ENCODE results near the gene ANTXR1. TPM values are rescaled to one million over a fixed set of nuclear protein-coding genes. Genes with fewer than 3 reads are reported as not detected.

Gene ANTXR1
- total and polyA plus RNA-seq, 4 experiments from 2014 or later, result 0.58 TPM; not detected in 3

DNA sequence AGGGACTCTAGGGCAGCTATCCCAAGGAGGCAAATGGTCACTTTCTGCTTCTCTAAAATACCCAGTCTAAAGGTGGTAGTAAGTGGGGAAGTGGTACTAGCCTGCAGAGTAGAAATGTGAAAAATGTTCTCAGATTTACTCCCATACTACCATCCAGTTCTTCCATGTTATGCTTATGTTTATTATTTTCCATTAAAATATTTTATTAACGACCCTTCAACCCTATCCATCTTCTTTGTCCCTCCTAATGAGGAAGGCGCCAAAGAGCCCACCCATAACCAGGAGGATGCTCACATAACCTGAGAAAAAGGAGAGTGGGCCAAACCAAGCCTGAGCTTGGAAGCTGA, 153.5 kb downstream of the ANTXR1 start:
- Mint-ChIP-seq H3K4me1 (no peaks in the 10 kb centered on the region), H3K4me3 (no peak overlapping the region), H3K27ac (no peak overlapping the region), H3K9me3 (no peaks in the 10 kb centered on the region), H3K36me3 (no peaks in the 10 kb centered on the region), H3K27me3 (peaks cover 20 to 30% of the 10 kb centered on the region in 2 donors)
- Histone ChIP-seq H3K9me3 (ENCODE audit: control insufficient read depth in 1 of 2, low read length in 2 of 2) (no peaks in the 10 kb centered on the region), H3K27me3 (ENCODE audit: insufficient read depth, low read length) (peaks cover 5% of the 10 kb centered on the region), H3K27ac (ENCODE audit: low read depth, low read length) (no peak overlapping the region), H3K36me3 (ENCODE audit: insufficient read depth, low read length) (no peaks in the 10 kb centered on the region), H3K4me1 (ENCODE audit: insufficient read depth, low read length) (no peaks in the 10 kb centered on the region), H3K4me3 (ENCODE audit: low read length in 2 of 2) (no peak overlapping the region)
- DNase-seq, result no peak
- POLR2A ChIA-PET (ENCODE audit: partially characterized antibody), result no interaction called here
- intact Hi-C loops (cut with micrococcal nuclease), result no loop called here
- CTCF ChIA-PET (ENCODE audit: partially characterized antibody), result no interaction called here

DNA sequence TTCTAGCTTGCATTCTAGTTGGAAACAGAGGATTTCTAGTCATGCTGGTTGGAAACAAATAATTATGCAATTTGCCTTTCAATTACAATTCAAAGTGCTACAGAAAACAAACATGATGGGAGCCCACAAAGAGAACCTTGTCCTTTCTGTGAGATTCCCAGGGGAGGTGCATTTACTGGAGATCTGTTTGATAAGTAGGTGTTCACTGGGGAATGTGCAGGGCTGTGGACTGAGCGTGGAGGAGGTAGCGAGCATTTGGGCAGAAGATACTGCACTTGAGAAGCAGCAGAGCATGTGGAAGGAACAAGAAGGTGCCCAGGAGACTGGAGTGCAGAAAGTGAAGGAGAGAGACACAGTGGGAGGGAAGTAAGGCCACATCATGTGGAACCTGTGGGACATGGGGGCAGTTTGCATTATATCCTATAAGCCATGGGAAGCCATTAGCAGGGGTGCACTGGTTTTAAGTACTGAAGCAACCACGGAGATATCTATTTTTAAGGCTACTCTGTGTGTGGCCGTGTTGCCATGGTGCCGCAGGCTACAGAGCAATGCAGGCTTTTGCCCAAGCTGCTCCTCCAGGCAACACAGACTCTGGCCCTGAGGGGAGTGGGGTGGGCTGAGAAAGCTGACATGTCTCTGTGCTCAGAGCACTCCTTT, 154.0 kb downstream of the ANTXR1 start:
- peaks cover 21 to 30% of the 10 kb centered on the region in 2 donors for H3K27me3 Mint-ChIP-seq

DNA sequence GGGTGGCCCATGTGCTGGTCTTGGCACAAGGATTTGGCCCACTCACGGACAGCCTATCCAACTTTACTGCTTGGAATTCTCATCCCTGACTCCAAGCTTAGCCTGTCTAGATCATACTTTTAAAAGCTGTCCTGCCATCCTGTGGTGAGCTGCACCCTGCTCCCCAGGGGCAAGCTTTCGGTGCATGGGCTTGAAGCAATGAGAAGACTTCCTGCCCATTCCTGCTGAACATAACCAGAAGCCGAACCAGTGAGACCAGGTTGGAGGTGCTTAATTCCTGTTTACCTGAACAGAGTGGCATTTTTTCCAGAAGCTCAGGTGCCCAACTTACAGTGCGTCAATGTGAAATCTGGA, 154.5 kb downstream of the ANTXR1 start:
- Mint-ChIP-seq H3K27ac (no peak overlapping the region), H3K4me1 (no peaks in the 10 kb centered on the region), H3K36me3 (no peaks in the 10 kb centered on the region), H3K27me3 (peaks cover 23 to 30% of the 10 kb centered on the region in 2 donors), H3K4me3 (no peak overlapping the region), H3K9me3 (no peaks in the 10 kb centered on the region)
- no peaks in the 10 kb centered on the region for H3K9me3 ChIP-seq (ENCODE audit: control insufficient read depth in 1 of 2, low read length in 2 of 2)
- no peak overlapping the region for H3K4me3 ChIP-seq (ENCODE audit: low read length in 2 of 2)
- peaks cover 5% of the 10 kb centered on the region for H3K27me3 ChIP-seq (ENCODE audit: insufficient read depth, low read length)
- H3K4me1 ChIP-seq (ENCODE audit: insufficient read depth, low read length), result no peaks in the 10 kb centered on the region
- ChIA-PET POLR2A (ENCODE audit: partially characterized antibody) (no interaction called here), CTCF (ENCODE audit: partially characterized antibody) (no interaction called here)
- no peak for DNase-seq
- no peaks in the 10 kb centered on the region for H3K36me3 ChIP-seq (ENCODE audit: insufficient read depth, low read length)
- H3K27ac ChIP-seq (ENCODE audit: low read depth, low read length), result no peak overlapping the region
- intact Hi-C loops (cut with micrococcal nuclease), result no loop called here

More for the DNA sequence above, 154.0 kb downstream of the ANTXR1 start:
- CTCF ChIA-PET (ENCODE audit: partially characterized antibody), result no interaction called here
- no peak overlapping the region for H3K27ac Mint-ChIP-seq
- POLR2A ChIA-PET (ENCODE audit: partially characterized antibody), result no interaction called here
- H3K27ac ChIP-seq (ENCODE audit: low read depth, low read length), result no peak overlapping the region
- H3K36me3 ChIP-seq (ENCODE audit: insufficient read depth, low read length), result no peaks in the 10 kb centered on the region
- H3K9me3 ChIP-seq (ENCODE audit: control insufficient read depth in 1 of 2, low read length in 2 of 2), result no peaks in the 10 kb centered on the region
- H3K36me3 Mint-ChIP-seq, result no peaks in the 10 kb centered on the region
- peaks cover 5% of the 10 kb centered on the region for H3K27me3 ChIP-seq (ENCODE audit: insufficient read depth, low read length)
- no peaks in the 10 kb centered on the region for H3K4me1 Mint-ChIP-seq
- H3K4me1 ChIP-seq (ENCODE audit: insufficient read depth, low read length), result no peaks in the 10 kb centered on the region
- no peak overlapping the region for H3K4me3 Mint-ChIP-seq
- DNase-seq, result no peak
- intact Hi-C loops (cut with micrococcal nuclease), result no loop called here
- no peak overlapping the region for H3K4me3 ChIP-seq (ENCODE audit: low read length in 2 of 2)
- H3K9me3 Mint-ChIP-seq, result no peaks in the 10 kb centered on the region

DNA sequence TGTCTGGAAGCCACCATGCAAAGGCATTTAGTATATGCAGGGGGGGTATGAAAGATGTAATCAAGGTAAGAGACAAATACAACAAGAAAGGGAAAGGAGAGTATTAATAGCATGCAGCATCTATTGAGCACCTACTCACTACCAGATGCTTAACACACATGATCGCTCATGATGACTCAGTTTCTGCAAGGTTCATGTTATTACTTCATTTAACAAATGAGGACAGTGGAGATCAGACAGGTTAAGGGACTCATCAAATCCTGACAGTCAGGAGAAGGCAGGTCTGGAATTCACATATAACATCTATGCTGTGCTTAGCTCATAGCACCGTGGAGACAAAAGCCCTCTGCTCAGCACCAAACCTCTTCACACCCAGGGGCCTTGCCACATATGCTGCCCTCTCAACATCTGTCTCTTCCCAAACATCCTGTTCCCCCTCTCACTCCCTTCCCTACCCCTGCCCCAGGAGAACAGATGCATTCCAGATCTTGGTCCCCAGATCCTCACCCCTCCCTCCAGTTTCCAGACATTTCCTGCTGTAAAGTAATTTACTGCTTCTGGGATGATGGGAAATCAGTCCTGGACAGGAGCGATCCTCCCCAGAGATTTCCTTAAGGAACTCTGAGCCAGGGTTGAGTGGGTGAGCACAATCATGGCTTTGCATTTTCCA, 155.3 kb downstream of the ANTXR1 start:
- H3K4me3 Mint-ChIP-seq, result no peak overlapping the region
- H3K27ac ChIP-seq (ENCODE audit: low read depth, low read length), result no peak overlapping the region
- H3K36me3 Mint-ChIP-seq, result no peaks in the 10 kb centered on the region
- no peak for DNase-seq
- peaks cover 5% of the 10 kb centered on the region for H3K27me3 ChIP-seq (ENCODE audit: insufficient read depth, low read length)
- ChIA-PET POLR2A (ENCODE audit: partially characterized antibody) (no interaction called here), CTCF (ENCODE audit: partially characterized antibody) (no interaction called here)
- H3K4me1 Mint-ChIP-seq, result no peaks in the 10 kb centered on the region
- H3K9me3 Mint-ChIP-seq, result no peaks in the 10 kb centered on the region
- H3K4me3 ChIP-seq (ENCODE audit: low read length in 2 of 2), result no peak overlapping the region
- no peaks in the 10 kb centered on the region for H3K9me3 ChIP-seq (ENCODE audit: control insufficient read depth in 1 of 2, low read length in 2 of 2)
- H3K27ac Mint-ChIP-seq, result no peak overlapping the region
- peaks cover 24 to 29% of the 10 kb centered on the region in 2 donors for H3K27me3 Mint-ChIP-seq
- H3K4me1 ChIP-seq (ENCODE audit: insufficient read depth, low read length), result no peaks in the 10 kb centered on the region
- intact Hi-C loops (cut with micrococcal nuclease), result no loop called here
- no peaks in the 10 kb centered on the region for H3K36me3 ChIP-seq (ENCODE audit: insufficient read depth, low read length)

DNA sequence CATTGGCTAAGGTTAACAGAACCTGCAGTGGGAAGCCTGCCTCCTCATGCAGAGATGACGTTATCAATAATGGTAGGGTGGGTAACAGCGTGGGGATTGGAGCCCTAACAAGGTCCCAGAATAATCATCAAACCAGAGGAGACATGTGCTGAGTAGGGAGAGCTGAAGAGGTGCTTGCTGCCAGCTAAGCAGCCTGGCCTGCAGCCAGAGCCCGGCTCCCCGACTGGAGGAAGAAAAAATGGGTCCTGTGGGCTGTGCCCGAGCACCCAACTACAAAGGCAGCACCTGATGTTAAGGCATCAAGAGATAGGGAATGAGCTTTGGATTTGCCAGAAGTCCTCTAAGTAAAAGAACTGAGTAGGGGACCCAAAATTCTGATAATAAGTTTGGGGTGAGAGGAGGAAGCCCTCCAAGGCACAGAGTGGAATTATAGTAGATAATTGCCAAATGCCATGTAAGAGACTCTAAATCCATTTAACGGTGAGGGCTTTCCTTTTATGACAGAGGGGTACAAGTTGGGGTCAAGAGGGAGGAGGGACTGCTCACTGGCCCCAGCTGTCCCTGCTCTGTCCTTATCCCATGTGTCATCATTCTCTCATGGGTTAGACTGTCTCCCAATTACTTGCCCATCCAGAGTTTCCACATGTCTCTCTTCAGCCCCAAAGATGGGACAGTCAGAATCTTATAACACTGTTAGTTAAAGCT, 156.1 kb downstream of the ANTXR1 start:
- Histone ChIP-seq H3K27ac (ENCODE audit: low read depth, low read length) (no peak overlapping the region), H3K4me1 (ENCODE audit: insufficient read depth, low read length) (no peaks in the 10 kb centered on the region), H3K4me3 (ENCODE audit: low read length in 2 of 2) (no peak overlapping the region), H3K36me3 (ENCODE audit: insufficient read depth, low read length) (no peaks in the 10 kb centered on the region), H3K27me3 (ENCODE audit: insufficient read depth, low read length) (peaks cover 5% of the 10 kb centered on the region), H3K9me3 (ENCODE audit: control insufficient read depth in 1 of 2, low read length in 2 of 2) (no peaks in the 10 kb centered on the region)
- no peak overlapping the region for H3K27ac Mint-ChIP-seq
- no peaks in the 10 kb centered on the region for H3K9me3 Mint-ChIP-seq
- H3K36me3 Mint-ChIP-seq, result no peaks in the 10 kb centered on the region
- ChIA-PET CTCF (ENCODE audit: partially characterized antibody) (no interaction called here), POLR2A (ENCODE audit: partially characterized antibody) (no interaction called here)
- no peaks in the 10 kb centered on the region for H3K4me1 Mint-ChIP-seq
- intact Hi-C loops (cut with micrococcal nuclease), result no loop called here
- DNase-seq, result no peak
- H3K27me3 Mint-ChIP-seq, result peaks cover 21 to 24% of the 10 kb centered on the region in 2 donors
- H3K4me3 Mint-ChIP-seq, result no peak overlapping the region

DNA sequence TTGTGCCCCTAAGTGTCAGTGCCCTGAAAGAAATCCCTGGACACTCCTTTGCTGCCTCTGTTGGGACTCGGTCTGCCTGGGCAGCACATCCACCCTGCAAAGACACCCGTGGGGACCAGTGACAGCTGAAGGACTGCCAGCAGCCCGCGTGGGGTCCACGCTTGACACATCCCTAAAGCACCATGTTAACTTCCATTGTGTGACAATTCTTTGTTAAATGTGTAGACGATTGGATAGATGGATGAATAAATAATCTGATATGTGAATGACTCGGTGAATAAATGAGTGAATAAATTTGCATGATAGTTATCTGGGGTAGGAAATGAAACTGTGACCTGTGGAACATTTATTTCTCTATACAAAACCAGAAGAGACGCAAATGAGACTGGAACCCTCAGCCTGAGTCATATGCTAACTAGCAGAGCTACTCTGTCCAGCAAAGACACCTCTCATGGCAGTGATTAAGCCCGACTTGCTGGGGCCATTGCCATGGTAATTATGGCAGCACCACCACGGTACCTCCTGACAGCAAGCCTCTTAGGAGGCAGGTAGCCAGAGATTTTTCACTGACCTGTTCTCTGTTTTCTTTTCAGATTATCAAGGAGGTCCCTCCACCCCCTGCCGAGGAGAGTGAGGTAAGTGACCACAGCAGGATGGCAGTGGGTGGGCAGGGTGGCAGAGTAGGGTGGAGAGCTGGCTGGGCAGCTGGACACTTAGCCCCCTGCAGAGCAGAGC, 156.8 kb downstream of the ANTXR1 start:
- Histone ChIP-seq H3K4me3 (ENCODE audit: low read length in 2 of 2) (no peak overlapping the region), H3K27me3 (ENCODE audit: insufficient read depth, low read length) (peaks cover 5% of the 10 kb centered on the region), H3K27ac (ENCODE audit: low read depth, low read length) (no peak overlapping the region), H3K4me1 (ENCODE audit: insufficient read depth, low read length) (no peaks in the 10 kb centered on the region), H3K9me3 (ENCODE audit: control insufficient read depth in 1 of 2, low read length in 2 of 2) (no peaks in the 10 kb centered on the region), H3K36me3 (ENCODE audit: insufficient read depth, low read length) (no peaks in the 10 kb centered on the region)
- intact Hi-C loops (cut with micrococcal nuclease), result no loop called here
- peaks cover 21 to 22% of the 10 kb centered on the region in 2 donors for H3K27me3 Mint-ChIP-seq
- H3K4me1 Mint-ChIP-seq, result no peaks in the 10 kb centered on the region
- H3K27ac Mint-ChIP-seq, result no peak overlapping the region
- H3K9me3 Mint-ChIP-seq, result no peaks in the 10 kb centered on the region
- ChIA-PET CTCF (ENCODE audit: partially characterized antibody) (no interaction called here), POLR2A (ENCODE audit: partially characterized antibody) (no interaction called here)
- no peak overlapping the region for H3K4me3 Mint-ChIP-seq
- no peaks in the 10 kb centered on the region for H3K36me3 Mint-ChIP-seq
- no peak for DNase-seq

DNA sequence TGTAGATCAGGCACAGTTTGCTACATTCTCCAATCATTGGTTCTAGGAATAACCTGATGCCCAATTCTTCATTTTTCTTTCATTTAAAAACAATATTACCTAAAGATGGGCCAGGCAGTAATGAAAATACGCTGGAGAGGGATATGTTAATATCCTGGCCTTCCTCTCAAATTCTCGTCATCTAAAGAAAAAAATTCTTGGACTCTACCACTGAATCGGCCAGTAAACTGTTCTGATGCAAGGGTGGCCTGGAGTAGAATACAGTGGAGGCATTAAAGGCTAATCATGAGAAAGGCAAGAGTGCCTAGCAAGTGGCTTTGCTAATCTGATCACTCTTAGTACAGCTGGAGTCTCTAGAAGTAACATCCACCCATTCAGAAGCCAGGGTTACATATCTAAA, 157.7 kb downstream of the ANTXR1 start:
- Histone ChIP-seq H3K27ac (ENCODE audit: low read depth, low read length) (no peak overlapping the region), H3K36me3 (ENCODE audit: insufficient read depth, low read length) (no peaks in the 10 kb centered on the region), H3K4me3 (ENCODE audit: low read length in 2 of 2) (no peak overlapping the region), H3K9me3 (ENCODE audit: control insufficient read depth in 1 of 2, low read length in 2 of 2) (no peaks in the 10 kb centered on the region), H3K27me3 (ENCODE audit: insufficient read depth, low read length) (no peaks in the 10 kb centered on the region), H3K4me1 (ENCODE audit: insufficient read depth, low read length) (no peaks in the 10 kb centered on the region)
- no peak for DNase-seq
- ChIA-PET POLR2A (ENCODE audit: partially characterized antibody) (no interaction called here), CTCF (ENCODE audit: partially characterized antibody) (no interaction called here)
- H3K4me1 Mint-ChIP-seq, result no peaks in the 10 kb centered on the region
- H3K27me3 Mint-ChIP-seq, result peaks cover 20 to 24% of the 10 kb centered on the region in 2 donors
- no peak overlapping the region for H3K27ac Mint-ChIP-seq
- no peaks in the 10 kb centered on the region for H3K9me3 Mint-ChIP-seq
- intact Hi-C loops (cut with micrococcal nuclease), result no loop called here
- H3K4me3 Mint-ChIP-seq, result no peak overlapping the region
- no peaks in the 10 kb centered on the region for H3K36me3 Mint-ChIP-seq
